NCI-H748 (cell line): Measurements from ENCODE around the gene UTP11.
A peak's percentile ranks its signal among the peaks of the same experiment; 100 is the strongest.

Source experiments
- DNase-seq: peaks from one replicate; lab custom pipeline; 2025; ENCODE audit not compliant: unreplicated experiment; lab: John Stamatoyannopoulos, UW

Gene UTP11

DNA sequence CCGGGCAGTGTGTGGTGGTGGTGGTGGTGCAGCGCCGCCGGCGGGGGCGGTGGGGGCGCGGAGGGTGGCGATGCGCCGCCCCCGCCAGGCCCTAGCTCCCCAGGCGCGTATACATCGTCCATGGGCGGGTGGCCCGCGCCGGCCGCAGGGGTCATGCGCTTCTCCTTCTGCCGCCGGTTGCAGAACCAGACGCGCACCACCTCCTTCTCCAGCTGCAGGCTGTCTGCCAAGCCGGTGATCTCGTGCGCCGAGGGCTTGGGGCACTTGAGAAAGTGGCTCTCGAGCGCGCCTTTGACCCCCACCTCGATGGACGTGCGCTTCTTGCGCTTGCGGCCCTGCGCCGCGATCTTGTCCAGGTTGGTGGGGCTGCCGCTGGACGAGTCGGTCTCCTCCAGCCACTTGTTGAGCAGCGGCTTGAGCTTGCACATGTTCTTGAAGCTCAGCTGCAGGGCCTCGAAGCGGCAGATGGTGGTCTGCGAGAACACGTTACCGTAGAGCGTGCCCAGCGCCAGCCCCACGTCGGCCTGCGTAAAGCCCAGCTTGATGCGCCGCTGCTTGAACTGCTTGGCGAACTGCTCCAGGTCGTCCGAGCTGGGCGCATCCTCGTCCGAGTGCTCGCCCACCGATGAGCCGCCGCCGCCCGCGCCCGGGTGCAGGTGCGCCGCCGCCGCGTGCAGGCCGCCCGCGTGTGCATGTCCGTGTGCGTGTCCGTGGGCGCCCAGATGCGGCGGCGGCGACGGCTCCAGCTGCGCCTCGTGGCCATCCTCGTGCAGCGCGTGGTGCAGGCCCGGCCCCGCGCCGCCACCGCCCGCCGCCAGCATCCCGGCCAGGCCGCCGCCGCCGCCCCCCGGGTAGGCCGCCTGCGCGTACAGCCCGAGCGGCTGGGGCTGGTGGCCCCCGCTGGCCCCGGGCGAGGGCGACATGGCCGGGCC, 33.1 kb downstream of the UTP11 start:
- DNase-seq: peak; percentile 64

DNA sequence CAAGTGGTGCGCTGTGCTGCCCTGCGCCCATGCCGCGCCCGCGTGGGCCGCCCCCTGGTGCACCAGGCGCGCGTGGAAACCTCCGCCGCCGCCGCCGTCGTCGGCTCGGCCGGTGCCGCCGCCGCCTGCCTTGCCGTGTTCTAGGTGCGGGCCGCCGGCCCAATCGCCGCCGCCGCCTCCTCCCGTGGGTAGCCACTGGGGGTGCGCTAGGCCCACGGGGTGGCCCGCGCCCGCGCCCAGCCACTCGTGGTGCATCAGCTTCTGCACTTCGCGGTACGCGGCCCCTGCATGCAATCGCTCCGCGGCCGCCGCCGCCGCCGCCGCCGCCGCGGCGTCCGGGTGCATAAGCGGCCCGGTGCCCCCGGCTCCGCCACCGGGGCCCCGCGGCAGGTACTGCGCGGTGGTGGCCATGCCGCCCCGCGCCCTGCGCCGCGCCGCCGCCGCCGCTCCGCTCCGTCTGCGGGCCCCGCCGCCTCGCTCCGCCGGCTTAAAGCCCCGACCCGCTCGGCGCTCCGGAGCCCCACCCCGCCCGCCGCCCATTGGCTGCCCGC, 33.9 kb downstream of the UTP11 start, which contains the start of gene POU3F1:
TSS of gene POU3F1 (minus strand) at position 461 of the 551 bp plus-strand sequence. CDS start at position 411, 50 bp downstream.
- DNase-seq: no peak

DNA sequence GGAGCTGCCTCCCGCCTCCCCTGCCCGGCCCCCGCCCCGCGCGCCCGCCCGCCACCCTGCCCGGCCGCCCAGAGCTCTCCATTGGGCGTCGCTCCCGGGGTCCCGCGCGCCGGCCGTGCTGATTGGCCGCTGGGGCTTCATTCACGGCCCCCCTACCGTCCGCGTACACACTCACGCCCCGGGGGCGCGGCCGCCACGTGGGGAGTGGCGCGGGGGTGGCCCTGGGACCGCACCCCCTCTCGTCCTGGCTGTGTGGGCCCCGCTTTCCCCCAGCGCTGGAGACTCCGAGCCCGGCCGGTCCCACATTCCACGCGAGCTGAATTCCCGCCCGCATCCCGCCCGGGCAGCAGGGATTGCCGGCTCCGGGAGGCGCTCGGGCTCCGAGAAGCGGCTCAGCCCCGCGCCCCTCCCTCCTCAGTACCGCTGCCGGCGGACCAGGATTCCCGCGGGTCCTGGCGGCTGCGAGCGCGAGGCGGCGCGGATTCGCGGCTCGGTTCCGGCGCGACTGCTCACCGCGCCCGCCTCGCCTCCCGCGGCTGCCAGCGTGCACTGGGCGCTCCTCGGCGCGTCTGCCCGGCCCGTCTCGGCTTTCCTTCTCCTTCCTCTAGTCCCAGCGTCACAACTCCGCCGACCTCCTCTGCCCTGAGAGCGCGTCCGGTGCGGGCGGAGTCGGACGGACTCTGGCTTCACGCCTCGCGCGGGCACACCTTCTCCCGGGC, 34.5 kb downstream of the UTP11 start:
- DNase-seq: peak; percentile 78

GRCh38 chr1:38047603-38048141, 35.1 kb downstream of the UTP11 start:
- no peak for DNase-seq

- DNase-seq: no peak
Measured at GRCh38 chr1:38050397-38051078, 38.0 kb downstream of the UTP11 start.

DNA sequence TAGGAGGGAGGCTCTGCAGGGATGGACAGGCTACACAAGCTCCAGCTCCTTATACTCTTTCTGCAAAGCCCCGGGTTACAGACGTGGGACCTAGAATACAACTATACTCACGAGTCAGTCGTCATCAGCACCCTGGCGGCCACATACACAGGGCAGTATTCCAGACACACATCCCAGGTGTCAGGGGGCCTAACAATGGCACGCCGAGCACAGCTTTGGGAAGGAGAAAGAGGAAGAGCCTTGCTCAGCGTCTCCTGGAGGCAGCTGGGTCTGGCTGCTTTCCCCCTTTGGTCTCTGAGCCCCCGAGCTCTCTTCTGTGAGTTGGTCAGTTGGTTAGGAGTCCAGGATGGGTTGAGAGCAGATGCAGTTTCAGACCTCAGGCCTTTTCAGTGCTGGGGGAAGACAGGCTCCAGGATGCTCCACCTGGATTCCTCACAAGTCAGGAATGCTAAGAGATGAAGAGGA, 38.6 kb downstream of the UTP11 start:
- DNase-seq: no peak

DNA sequence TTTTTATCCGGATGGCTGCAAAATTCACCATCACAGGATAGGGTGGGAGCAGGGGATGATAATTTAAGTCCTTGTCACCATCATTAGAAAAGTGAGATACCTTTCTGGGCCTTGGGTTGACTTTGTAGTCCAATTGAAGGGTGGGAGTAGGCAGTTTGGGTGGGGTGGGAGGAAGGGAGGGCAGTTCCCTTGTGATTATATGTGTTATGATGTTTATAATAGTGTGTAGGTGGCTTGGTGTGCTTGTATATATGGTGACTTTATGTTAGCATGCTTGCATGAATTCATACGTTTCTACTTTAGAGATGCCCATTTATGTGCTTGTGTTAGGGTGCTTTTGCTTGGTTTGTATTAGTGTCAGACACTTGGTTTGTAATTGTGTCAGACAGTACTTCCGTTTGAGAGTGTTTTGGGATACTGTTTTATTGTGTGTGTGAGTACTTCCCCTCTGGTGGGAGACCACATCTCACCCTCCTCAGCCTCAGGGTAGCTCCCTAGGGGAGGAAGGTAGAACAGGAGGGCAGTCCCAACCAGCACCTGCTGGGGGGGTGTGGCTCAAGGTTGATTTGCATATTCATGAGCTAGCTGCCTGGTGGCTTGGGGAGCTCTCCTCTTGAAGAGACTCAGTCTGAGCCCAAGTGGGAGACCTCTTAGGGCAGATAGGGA, 40.3 kb downstream of the UTP11 start:
- no peak for DNase-seq

GRCh38 chr1:38053416-38054091, 41.0 kb downstream of the UTP11 start:
- DNase-seq: no peak

DNA sequence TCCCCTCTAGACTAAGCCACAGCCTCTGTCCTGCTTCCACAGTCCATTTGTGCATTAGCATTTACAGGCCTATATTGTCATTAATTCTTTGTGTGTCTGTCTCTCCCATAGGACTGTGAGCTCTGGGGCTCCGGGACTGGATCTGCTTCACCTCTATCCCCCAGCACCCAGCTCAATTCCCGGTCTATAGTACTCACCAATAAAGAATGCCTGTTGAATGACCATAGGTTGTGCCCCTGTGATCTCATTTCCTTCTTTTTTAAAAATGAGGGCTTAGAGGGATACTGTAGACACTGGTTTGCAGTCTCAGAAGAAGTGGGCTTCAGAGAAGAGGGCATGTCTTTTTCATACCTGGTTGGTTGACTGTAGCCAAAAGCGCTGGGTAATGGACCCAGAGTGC, 42.9 kb downstream of the UTP11 start:
- DNase-seq: no peak

DNA sequence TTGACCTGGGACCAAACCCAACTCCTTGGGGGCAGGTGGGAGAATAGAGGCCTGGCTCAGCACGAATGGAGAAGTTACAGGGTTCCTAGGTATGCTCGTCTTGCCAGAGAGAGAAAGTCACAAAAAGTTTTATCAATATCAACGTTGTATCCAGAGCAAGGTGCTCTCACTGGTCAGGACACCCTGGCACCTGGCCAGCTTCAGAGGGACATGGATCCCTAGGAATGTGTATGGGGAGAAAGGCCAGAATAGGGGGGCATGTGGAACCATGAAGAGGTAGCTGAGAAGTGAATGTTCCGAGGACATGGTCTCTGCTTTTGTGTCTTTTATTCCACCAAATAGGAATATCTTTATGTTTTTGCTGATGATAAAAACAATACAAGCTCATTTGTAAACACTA, 43.4 kb downstream of the UTP11 start:
- DNase-seq: no peak

GRCh38 chr1:38059635-38060250, 47.2 kb downstream of the UTP11 start:
- no peak for DNase-seq

DNA sequence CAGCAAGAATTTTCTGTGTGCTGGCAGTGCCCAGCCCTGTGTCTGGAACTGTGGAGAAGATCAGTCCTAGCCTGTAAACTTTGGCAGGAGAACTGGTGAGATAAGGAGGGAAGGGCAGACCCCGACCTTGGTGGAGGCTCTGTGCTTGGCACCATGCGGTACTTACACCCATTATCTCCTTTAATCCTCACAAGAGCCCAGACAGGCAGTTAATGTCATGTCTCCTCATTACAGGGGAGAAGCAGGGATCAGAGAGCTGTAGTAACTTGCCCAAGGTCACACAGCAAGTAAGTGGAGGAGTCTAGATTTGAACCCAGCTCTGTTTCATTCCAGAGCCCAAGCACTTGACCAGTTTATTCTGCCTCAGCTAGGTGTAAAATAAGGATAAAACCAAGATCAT, 48.0 kb downstream of the UTP11 start:
- no peak for DNase-seq

GRCh38 chr1:38061290-38061689, 48.8 kb downstream of the UTP11 start:
- DNase-seq: no peak

DNA sequence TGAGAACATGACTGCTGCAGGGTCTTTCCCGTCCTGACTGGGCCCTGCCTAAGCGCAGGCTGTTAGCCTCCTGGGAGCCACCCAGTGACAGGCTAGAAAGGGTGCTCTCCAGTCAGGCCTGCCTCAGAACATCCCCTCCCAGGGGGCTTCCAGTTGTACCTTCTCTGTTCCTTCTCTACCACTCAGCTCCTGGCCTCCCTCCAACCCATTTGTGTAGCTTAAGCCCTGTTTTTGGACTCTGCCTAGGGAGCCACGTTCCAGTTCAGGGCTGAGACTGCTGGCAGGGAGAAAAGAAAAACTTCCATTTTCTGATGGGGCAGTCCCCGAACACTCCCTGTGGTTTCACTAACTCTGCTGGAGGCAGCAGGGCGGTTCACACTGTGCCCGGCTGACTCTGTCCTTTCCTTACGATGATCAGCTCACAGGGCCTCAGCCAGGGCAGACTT, 49.4 kb downstream of the UTP11 start:
- no peak for DNase-seq

DNA sequence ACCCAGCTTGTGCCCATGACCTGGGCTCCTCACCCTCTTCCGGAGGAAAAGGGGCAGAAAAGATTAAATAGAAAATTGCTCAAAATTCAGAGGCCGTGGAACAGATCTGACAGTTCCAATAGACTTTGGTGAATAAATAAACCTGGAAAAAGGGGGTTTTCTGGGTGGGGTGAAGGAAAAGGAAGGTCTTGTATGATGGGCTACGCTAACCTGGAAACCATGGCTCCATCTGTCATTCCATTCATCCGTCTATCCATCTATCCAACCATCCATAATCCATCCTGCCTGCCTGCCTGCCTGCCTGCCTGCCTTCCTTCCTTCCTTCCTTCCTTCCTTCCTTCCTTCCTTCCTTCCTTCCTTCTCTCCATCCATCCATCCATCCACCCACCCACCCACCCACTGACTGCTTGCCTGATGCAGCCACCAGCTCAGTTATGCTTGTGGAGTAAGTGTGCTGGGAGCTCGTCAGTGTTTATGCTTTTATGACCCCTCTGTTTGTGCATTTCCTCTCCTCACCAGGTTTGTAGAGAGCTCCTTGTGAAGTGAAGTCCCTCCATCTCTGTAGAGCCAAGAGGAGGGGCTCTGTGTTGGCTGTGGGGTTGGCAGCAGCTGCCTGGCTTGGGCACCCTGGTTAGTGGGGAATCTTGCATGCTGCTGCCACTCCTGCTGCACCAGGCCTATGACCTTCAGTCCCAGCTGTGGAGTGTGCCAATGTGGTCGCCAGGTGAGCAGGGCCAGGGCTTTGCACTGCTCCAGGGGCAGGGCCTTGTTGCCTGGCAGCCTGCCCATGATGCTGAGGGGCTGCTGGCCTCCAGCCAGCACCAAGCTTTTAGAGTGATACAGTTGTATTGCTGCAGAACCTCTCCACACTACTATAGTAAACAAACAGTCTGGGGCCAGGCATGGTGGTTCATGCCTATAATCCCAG, 50.1 kb downstream of the UTP11 start:
- DNase-seq: peak; percentile 93

DNA sequence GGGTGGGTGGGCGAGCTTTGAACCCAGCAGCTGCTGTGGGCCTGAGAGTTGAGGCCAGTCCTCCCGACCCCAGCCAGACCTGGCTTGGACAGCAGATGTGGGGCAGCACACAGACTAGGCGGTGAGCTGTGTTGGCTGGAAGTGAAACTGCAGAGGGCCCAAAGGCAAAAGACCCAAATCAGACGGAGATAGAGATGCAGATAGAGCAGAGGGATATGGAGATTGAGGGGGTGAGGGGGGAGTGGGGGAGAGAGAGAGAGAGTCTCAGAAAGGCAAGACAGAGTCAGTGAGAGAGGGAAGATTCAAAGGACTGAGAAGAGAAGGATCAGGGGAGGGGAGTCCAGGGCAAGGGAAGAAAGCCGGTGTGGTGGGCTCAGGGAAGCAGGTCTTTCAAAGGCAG, 51.1 kb downstream of the UTP11 start:
- no peak for DNase-seq

GRCh38 chr1:38064197-38064903, 51.8 kb downstream of the UTP11 start:
- DNase-seq: no peak
